ENCODE data around the gene KIAA0408. TPM values are rescaled to one million over a fixed set of nuclear protein-coding genes. Genes with fewer than 3 reads are reported as not detected.

The KIAA0408 gene
- 12.8 TPM for total RNA-seq

GRCh38 chr6:127459231-127459641 is at the start of gene KIAA0408:
Gene KIAA0408 (minus strand): TSS chr6:127459389. CDS start chr6:127453981, 5,408 bp downstream.
- peak; percentile 62 for DNase-seq (ENCODE audit: low spot score)

- no peak for DNase-seq (ENCODE audit: low spot score)
Observed at GRCh38 chr6:127506894-127507293, 47.7 kb upstream of the KIAA0408 start.

GRCh38 chr6:127503022-127503421 is 43.8 kb upstream of the KIAA0408 start:
- no peak for DNase-seq (ENCODE audit: low spot score)

- no peak for DNase-seq (ENCODE audit: low spot score)
Observed at GRCh38 chr6:127497410-127497809, 38.2 kb upstream of the KIAA0408 start.

- DNase-seq (ENCODE audit: low spot score): no peak
Observed at GRCh38 chr6:127496471-127496870, 37.3 kb upstream of the KIAA0408 start.

- DNase-seq (ENCODE audit: low spot score): no peak
Observed at GRCh38 chr6:127494240-127494767, 35.1 kb upstream of the KIAA0408 start.

GRCh38 chr6:127489248-127489647 is 30.1 kb upstream of the KIAA0408 start:
- DNase-seq (ENCODE audit: low spot score): no peak

- no peak for DNase-seq (ENCODE audit: low spot score)
Observed at GRCh38 chr6:127486934-127487333, 27.7 kb upstream of the KIAA0408 start.

- DNase-seq (ENCODE audit: low spot score): no peak
Observed at GRCh38 chr6:127484212-127484863, 25.1 kb upstream of the KIAA0408 start.

GRCh38 chr6:127483399-127484055 is 24.3 kb upstream of the KIAA0408 start:
- no peak for DNase-seq (ENCODE audit: low spot score)

- DNase-seq (ENCODE audit: low spot score): no peak
Observed at GRCh38 chr6:127482325-127482724, 23.1 kb upstream of the KIAA0408 start.

- no peak for DNase-seq (ENCODE audit: low spot score)
Observed at GRCh38 chr6:127481628-127482027, 22.4 kb upstream of the KIAA0408 start.

GRCh38 chr6:127481111-127481510 is 21.9 kb upstream of the KIAA0408 start:
- no peak for DNase-seq (ENCODE audit: low spot score)

GRCh38 chr6:127477658-127478057 is 18.5 kb upstream of the KIAA0408 start:
- DNase-seq (ENCODE audit: low spot score): no peak

- no peak for DNase-seq (ENCODE audit: low spot score)
Observed at GRCh38 chr6:127475823-127476176, 16.6 kb upstream of the KIAA0408 start.

- DNase-seq (ENCODE audit: low spot score): no peak
Observed at GRCh38 chr6:127475135-127475822, 16.1 kb upstream of the KIAA0408 start.

- DNase-seq (ENCODE audit: low spot score): no peak
Observed at GRCh38 chr6:127471379-127472255, 12.4 kb upstream of the KIAA0408 start.

GRCh38 chr6:127468936-127469335 is 9.7 kb upstream of the KIAA0408 start:
- DNase-seq (ENCODE audit: low spot score): no peak

GRCh38 chr6:127466416-127466815 is 7.2 kb upstream of the KIAA0408 start:
- DNase-seq (ENCODE audit: low spot score): no peak

- peak; percentile 69 for DNase-seq (ENCODE audit: low spot score)
Observed at GRCh38 chr6:127464881-127465459, 5.8 kb upstream of the KIAA0408 start.

GRCh38 chr6:127464161-127464880 is 5.1 kb upstream of the KIAA0408 start:
- no peak for DNase-seq (ENCODE audit: low spot score)
